CD4-positive, alpha-beta memory T cell (primary cell): ENCODE measurements around the gene PAK5. TPM values are rescaled to one million over a fixed set of nuclear protein-coding genes. Genes with fewer than 3 reads are reported as not detected.

ENCODE experiments used
- CTCF ChIA-PET: fragments of 350-600 bp; sonication (Branson Sonifier 250); formaldehyde crosslinking; loops from one replicate; lab custom pipeline; 2021; ENCODE audit warnings: inconsistent platforms; ENCODE audit not compliant: partially characterized antibody; lab: Charles Lee
- POLR2A ChIA-PET: fragments of 350-600 bp; sonication (Branson Sonifier 250); formaldehyde crosslinking; loops from one replicate; lab custom pipeline; 2021; ENCODE audit not compliant: partially characterized antibody; lab: Charles Lee
- DNase-seq, 5 donors: peaks; one replicate each; pipeline versions ENCODE4 v3.0.0 to v3.0.0-alpha.2; 2020 to 2022; ENCODE audit warnings: mixed read lengths in 1 of 5
- H3K27ac ChIP-seq: one replicate; pipeline ENCODE4 v1.7.0; 2013; ENCODE audit warnings: low read depth, low read length
- H3K27me3 ChIP-seq: 2 replicates; pipeline ENCODE4 v1.7.0; 2013; ENCODE audit warnings: mild to moderate bottlenecking, low read length, moderate library complexity; ENCODE audit not compliant: insufficient read depth
- H3K36me3 ChIP-seq: 2 replicates; pipeline ENCODE4 v1.7.0; 2013; ENCODE audit warnings: mild to moderate bottlenecking, low read length, moderate library complexity; ENCODE audit not compliant: insufficient read depth
- H3K4me1 ChIP-seq: 2 replicates; pipeline ENCODE4 v1.7.0; 2013; ENCODE audit warnings: mild to moderate bottlenecking, low read length, moderate library complexity; ENCODE audit not compliant: insufficient read depth
- H3K4me3 ChIP-seq, 2 donors: one replicate each; pipeline ENCODE4 v1.7.0; 2013; ENCODE audit warnings: low read length in 2 of 2, mild to moderate bottlenecking in 1 of 2
- H3K9me3 ChIP-seq, 2 donors: one replicate each; pipeline ENCODE4 v1.7.0; 2013; ENCODE audit warnings: low read length in 2 of 2, control low read depth in 1 of 2; ENCODE audit not compliant: control insufficient read depth in 1 of 2
- H3K27ac Mint-ChIP-seq, 7 donors: one replicate each; pipeline ENCODE4 v1.8.0; 2020 to 2021; ENCODE audit warnings: mixed read lengths in 7 of 7, mild to moderate bottlenecking in 6 of 7, inconsistent platforms in 3 of 7, moderate library complexity in 3 of 7
- H3K27me3 Mint-ChIP-seq, 2 donors: one replicate each; pipeline ENCODE4 v1.8.0; 2020 to 2021; ENCODE audit warnings: mixed read lengths in 2 of 2
- H3K36me3 Mint-ChIP-seq, 2 donors: one replicate each; pipeline ENCODE4 v1.8.0; 2020 to 2021; ENCODE audit warnings: mixed read lengths in 2 of 2, inconsistent platforms in 1 of 2, mild to moderate bottlenecking in 1 of 2
- H3K4me1 Mint-ChIP-seq, 4 donors: one replicate each; pipeline ENCODE4 v1.8.0; 2020 to 2021; ENCODE audit warnings: mixed read lengths in 4 of 4, mild to moderate bottlenecking in 1 of 4
- H3K4me3 Mint-ChIP-seq, 8 donors: one replicate each; pipeline ENCODE4 v1.8.0; 2020 to 2021; ENCODE audit warnings: mixed read lengths in 8 of 8, mild to moderate bottlenecking in 7 of 8, moderate library complexity in 6 of 8, inconsistent platforms in 3 of 8
- H3K9me3 Mint-ChIP-seq, 8 donors: one replicate each; pipeline ENCODE4 v1.8.0; 2020 to 2021; ENCODE audit warnings: mixed read lengths in 8 of 8, mild to moderate bottlenecking in 5 of 8, inconsistent platforms in 3 of 8, moderate library complexity in 1 of 8
- intact Hi-C: fragments of 100-400 bp; cut with micrococcal nuclease; formaldehyde crosslinking; loops from one replicate; pipeline ENCODE4 v1.15.1; 2023
- polyA plus RNA-seq, 2 donors: library from polyadenylated mRNA; unstranded; fragments of 300-500 nt; fragmentation: Illumina TruSeq; gene quantifications; one replicate each; pipeline ENCODE4 v1.2.3, GENCODE V29; 2021
- total RNA-seq, 2 experiments: library from RNA; stranded (reverse); gene quantifications; one replicate each; pipeline ENCODE4 v1.2.3, GENCODE V29; 2021

Gene PAK5
- total and polyA plus RNA-seq, 4 experiments from 2014 or later = not detected

GRCh38 chr20:9574181-9574580, 264.7 kb downstream of the PAK5 start:
- no peak for DNase-seq
- no peak overlapping the region for H3K4me3 Mint-ChIP-seq
- no peaks in the 10 kb centered on the region for H3K27me3 ChIP-seq
- peaks cover 1% of the 10 kb centered on the region in 2 donors for H3K27me3 Mint-ChIP-seq
- H3K9me3 Mint-ChIP-seq = peaks cover 0 to 3% (median 0%) of the 10 kb centered on the region in 8 donors
- ChIA-PET POLR2A (no interaction called here), CTCF (no interaction called here)
- H3K4me3 ChIP-seq = no peak overlapping the region
- H3K4me1 Mint-ChIP-seq = no peaks in the 10 kb centered on the region
- no peaks in the 10 kb centered on the region for H3K9me3 ChIP-seq
- H3K27ac ChIP-seq = no peak overlapping the region
- H3K36me3 Mint-ChIP-seq = no peaks in the 10 kb centered on the region
- no peak overlapping the region for H3K27ac Mint-ChIP-seq
- intact Hi-C loops = no loop called here
- no peaks in the 10 kb centered on the region for H3K36me3 ChIP-seq
- H3K4me1 ChIP-seq = no peaks in the 10 kb centered on the region

- Mint-ChIP-seq H3K36me3 (no peaks in the 10 kb centered on the region), H3K9me3 (peaks cover 0 to 5% (median 0%) of the 10 kb centered on the region in 8 donors), H3K27me3 (peaks cover 1% of the 10 kb centered on the region in 2 donors), H3K27ac (no peak overlapping the region), H3K4me3 (no peak overlapping the region), H3K4me1 (no peaks in the 10 kb centered on the region)
- no peaks in the 10 kb centered on the region for H3K9me3 ChIP-seq
- H3K36me3 ChIP-seq = no peaks in the 10 kb centered on the region
- DNase-seq = no peak
- no peak overlapping the region for H3K27ac ChIP-seq
- POLR2A ChIA-PET = no interaction called here
- CTCF ChIA-PET = no interaction called here
- intact Hi-C loops = no loop called here
- H3K4me3 ChIP-seq = no peak overlapping the region
- H3K4me1 ChIP-seq = no peaks in the 10 kb centered on the region
- H3K27me3 ChIP-seq = no peaks in the 10 kb centered on the region
Measured at GRCh38 chr20:9573335-9574151, 265.3 kb downstream of the PAK5 start.

GRCh38 chr20:9572670-9573069, 266.2 kb downstream of the PAK5 start:
- POLR2A ChIA-PET = no interaction called here
- Histone ChIP-seq H3K4me1 (no peaks in the 10 kb centered on the region), H3K36me3 (no peaks in the 10 kb centered on the region), H3K27ac (no peak overlapping the region), H3K27me3 (no peaks in the 10 kb centered on the region), H3K9me3 (no peaks in the 10 kb centered on the region), H3K4me3 (no peak overlapping the region)
- H3K9me3 Mint-ChIP-seq = peaks cover 0 to 5% (median 0%) of the 10 kb centered on the region in 8 donors
- H3K27me3 Mint-ChIP-seq = peaks cover 1% of the 10 kb centered on the region in 2 donors
- H3K36me3 Mint-ChIP-seq = no peaks in the 10 kb centered on the region
- intact Hi-C loops = no loop called here
- H3K4me3 Mint-ChIP-seq = no peak overlapping the region
- H3K27ac Mint-ChIP-seq = no peak overlapping the region
- CTCF ChIA-PET = no interaction called here
- H3K4me1 Mint-ChIP-seq = no peaks in the 10 kb centered on the region
- no peak for DNase-seq

GRCh38 chr20:9571783-9572182, 267.1 kb downstream of the PAK5 start:
- intact Hi-C loops = no loop called here
- H3K27ac Mint-ChIP-seq = no peak overlapping the region
- H3K4me1 ChIP-seq = no peaks in the 10 kb centered on the region
- no peaks in the 10 kb centered on the region for H3K36me3 Mint-ChIP-seq
- H3K9me3 ChIP-seq = no peaks in the 10 kb centered on the region
- CTCF ChIA-PET = no interaction called here
- no peak overlapping the region for H3K4me3 Mint-ChIP-seq
- H3K27me3 ChIP-seq = no peaks in the 10 kb centered on the region
- H3K27ac ChIP-seq = no peak overlapping the region
- no peaks in the 10 kb centered on the region for H3K36me3 ChIP-seq
- no peak overlapping the region for H3K4me3 ChIP-seq
- no peaks in the 10 kb centered on the region for H3K4me1 Mint-ChIP-seq
- POLR2A ChIA-PET = no interaction called here
- peaks cover 0 to 5% (median 0%) of the 10 kb centered on the region in 8 donors for H3K9me3 Mint-ChIP-seq
- peaks cover 1% of the 10 kb centered on the region in 2 donors for H3K27me3 Mint-ChIP-seq
- DNase-seq = no peak

GRCh38 chr20:9570612-9571011, 268.3 kb downstream of the PAK5 start:
- no peak overlapping the region for H3K4me3 ChIP-seq
- ChIA-PET POLR2A (no interaction called here), CTCF (interaction anchor here (1.2 to 1.5 kb wide), 2 partner anchors 10 to 47 kb away, joined by 3 to 4 read pairs; no protein-coding TSS in a partner anchor)
- peaks cover 1% of the 10 kb centered on the region in 2 donors for H3K27me3 Mint-ChIP-seq
- H3K4me1 Mint-ChIP-seq = no peaks in the 10 kb centered on the region
- H3K27me3 ChIP-seq = no peaks in the 10 kb centered on the region
- no peak for DNase-seq
- no peak overlapping the region for H3K27ac Mint-ChIP-seq
- no peak overlapping the region for H3K4me3 Mint-ChIP-seq
- no peak overlapping the region for H3K27ac ChIP-seq
- intact Hi-C loops = no loop called here
- H3K4me1 ChIP-seq = no peaks in the 10 kb centered on the region
- H3K36me3 Mint-ChIP-seq = no peaks in the 10 kb centered on the region
- H3K36me3 ChIP-seq = no peaks in the 10 kb centered on the region
- H3K9me3 Mint-ChIP-seq = peaks cover 0 to 5% (median 0%) of the 10 kb centered on the region in 8 donors
- H3K9me3 ChIP-seq = no peaks in the 10 kb centered on the region

- intact Hi-C loops = no loop called here
- no peak for DNase-seq
- H3K27ac Mint-ChIP-seq = no peak overlapping the region
- peaks cover 0 to 3% of the 10 kb centered on the region in 2 donors for H3K27me3 Mint-ChIP-seq
- Histone ChIP-seq H3K9me3 (no peaks in the 10 kb centered on the region), H3K36me3 (no peaks in the 10 kb centered on the region), H3K27me3 (no peaks in the 10 kb centered on the region), H3K4me3 (no peak overlapping the region), H3K27ac (no peak overlapping the region), H3K4me1 (no peaks in the 10 kb centered on the region)
- no peaks in the 10 kb centered on the region for H3K4me1 Mint-ChIP-seq
- POLR2A ChIA-PET = no interaction called here
- no peaks in the 10 kb centered on the region for H3K36me3 Mint-ChIP-seq
- CTCF ChIA-PET = no interaction called here
- H3K4me3 Mint-ChIP-seq = no peak overlapping the region
- H3K9me3 Mint-ChIP-seq = peaks cover 0 to 5% (median 0%) of the 10 kb centered on the region in 8 donors
Measured at GRCh38 chr20:9566977-9567376, 271.9 kb downstream of the PAK5 start.

DNA sequence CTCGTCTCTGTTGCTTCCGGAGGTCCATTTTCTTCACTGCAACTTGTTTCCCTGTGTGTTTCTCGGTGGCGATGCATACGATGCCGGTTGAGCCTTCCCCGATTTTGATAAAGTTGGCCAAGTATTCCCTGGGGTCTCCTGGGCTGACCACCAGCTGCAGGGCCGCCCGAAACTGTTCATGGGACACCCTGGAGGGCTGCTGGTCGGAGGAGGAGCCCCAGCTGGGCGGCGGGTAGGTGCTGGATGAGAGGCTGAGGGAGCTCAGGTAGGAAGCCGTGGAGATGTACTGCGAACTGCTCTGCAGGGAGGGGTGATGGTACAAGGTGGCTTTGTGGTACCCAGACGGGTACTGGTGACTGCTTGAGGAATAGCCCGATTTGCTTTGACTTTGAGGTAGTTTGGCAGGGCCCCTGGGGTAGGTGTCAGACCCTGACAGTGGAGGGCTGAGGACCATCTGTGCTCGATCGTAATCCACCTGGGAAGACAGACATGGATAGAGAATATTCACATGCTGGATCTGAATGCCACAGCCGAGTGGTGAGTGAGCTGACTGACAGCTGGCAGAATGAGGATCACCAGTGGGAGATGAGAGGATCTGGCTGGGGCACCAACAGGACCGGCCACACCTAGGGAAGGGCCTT, 272.8 kb downstream of the PAK5 start:
- Mint-ChIP-seq H3K9me3 (peaks cover 0 to 3% (median 0%) of the 10 kb centered on the region in 8 donors), H3K27ac (no peak overlapping the region), H3K4me3 (no peak overlapping the region), H3K36me3 (no peaks in the 10 kb centered on the region), H3K27me3 (peaks cover 0 to 3% of the 10 kb centered on the region in 2 donors), H3K4me1 (no peaks in the 10 kb centered on the region)
- no peak for DNase-seq
- Histone ChIP-seq H3K4me1 (no peaks in the 10 kb centered on the region), H3K27me3 (no peaks in the 10 kb centered on the region), H3K27ac (no peak overlapping the region), H3K36me3 (no peaks in the 10 kb centered on the region), H3K9me3 (no peaks in the 10 kb centered on the region), H3K4me3 (no peak overlapping the region)
- CTCF ChIA-PET = no interaction called here
- intact Hi-C loops = no loop called here
- POLR2A ChIA-PET = no interaction called here
